ENCODE data around the gene MYO1B.

The MYO1B gene

DNA sequence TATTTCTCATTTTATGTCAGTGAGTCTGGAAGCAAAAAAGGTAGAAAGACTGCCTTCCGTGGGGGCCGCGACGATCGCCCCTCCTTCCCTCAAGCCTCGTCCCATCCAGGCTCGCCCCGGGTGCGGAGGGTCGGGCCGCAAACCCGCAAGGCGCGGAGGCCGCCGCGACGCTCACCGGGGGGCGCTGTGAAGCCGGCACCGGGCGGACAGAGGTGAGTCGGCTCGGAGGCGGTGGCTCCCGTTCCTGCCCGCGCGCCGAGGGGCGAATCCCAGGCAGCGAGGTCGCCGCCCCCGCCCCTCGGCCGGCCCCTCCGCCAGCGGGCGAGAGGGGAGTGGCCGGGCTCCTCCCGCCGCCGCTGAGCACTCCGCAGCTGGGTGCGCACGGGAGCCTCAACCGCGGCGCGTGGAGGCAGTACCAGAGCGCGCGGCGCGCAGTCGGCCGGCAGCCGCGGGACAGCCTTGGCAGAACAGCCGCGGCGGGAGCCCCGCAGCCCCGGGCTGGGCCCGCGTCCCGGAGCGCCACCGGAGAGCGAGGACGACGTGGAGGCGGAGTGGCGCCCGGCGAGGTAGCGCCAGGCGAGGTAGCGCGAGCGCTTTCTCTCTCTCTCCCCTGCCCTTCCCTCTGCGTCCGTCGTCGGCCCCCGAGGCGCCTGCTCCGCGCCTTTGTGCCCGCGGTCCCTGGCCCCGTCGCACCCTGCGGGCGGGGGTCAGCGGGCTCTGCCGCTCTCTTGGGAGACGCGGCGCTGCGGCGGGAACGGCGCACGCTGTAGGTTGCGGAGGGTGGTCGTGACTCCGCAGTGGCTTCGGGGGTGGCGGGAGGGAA lies at the start of gene MYO1B:
Gene MYO1B, plus strand, starts transcription at position 359 of the 823 bp plus-strand sequence. CDS start 31,492 bp downstream, outside the sequence.
- no peak for DNase-seq (ENCODE audit: low read depth, low spot score)
- peak within 1 kb of the TSS; percentile 87 for H3K27ac ChIP-seq

DNA sequence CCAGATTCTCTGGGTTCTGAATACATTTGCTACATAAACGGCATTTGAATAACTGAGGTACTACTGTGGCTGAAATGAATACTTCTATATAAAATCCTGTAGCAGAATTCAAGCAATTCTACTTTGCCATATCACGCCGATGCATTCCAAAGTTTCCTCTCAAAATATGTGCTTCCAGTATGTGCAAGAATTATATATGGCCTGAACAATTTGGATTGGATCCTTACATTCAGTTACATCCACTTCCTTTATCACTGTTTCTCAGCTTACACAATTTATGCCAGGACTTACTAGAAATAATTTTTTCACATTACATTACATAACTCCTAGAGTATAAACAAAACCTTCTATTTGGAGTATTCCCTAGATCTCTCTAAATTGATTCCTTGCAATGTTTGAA lies 48.1 kb upstream of the MYO1B start:
- no peak for DNase-seq (ENCODE audit: low read depth, low spot score)
- H3K27ac ChIP-seq, result no peak overlapping the region

DNA sequence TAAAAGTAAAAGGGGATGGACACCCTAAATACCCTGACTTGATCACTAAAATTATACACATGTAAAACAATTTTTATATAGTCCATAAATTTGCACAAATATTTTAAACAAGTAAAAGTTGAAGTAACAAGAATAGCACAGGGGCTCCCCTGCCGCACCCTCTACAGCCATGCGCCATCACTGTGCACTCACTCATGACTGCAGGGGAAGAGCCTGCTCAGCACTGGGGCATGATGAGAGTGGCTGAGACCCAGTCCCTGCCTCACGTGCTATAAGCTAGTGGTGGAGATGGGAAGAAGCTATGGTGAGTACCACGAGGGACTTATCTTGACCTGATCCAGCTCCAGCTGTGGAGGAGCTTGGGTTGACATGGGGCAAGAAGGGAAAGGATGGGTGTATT lies 46.9 kb upstream of the MYO1B start:
- no peak overlapping the region for H3K27ac ChIP-seq
- no peak for DNase-seq (ENCODE audit: low read depth, low spot score)

DNA sequence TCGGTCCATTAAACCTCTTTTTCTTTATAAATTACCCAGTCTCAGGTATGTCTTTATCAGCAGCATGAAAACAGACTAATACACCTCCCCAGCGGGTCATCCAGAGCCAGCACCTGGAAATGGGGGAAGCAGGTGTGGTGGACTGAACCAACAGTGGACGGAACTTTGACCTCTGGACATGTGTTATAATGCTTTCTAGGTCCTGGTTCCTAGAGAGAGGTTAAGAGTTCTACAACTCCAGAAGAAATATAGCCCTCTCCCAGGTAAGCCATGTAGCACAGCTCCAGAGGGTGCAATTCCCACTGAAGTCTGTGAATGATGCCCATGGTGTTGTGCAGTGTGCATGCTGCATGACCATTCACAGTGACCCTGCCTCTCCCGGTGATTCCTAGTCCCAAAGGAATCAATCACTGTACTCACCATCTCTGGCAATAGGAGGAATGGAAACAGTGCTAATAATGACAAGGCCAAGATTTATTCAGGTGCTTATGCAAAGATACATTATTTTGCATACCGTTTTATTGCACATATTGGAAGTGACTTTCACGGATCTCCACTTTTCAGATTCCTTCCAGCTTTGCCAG lies 45.2 kb upstream of the MYO1B start:
- DNase-seq (ENCODE audit: low read depth, low spot score), result no peak
- no peak overlapping the region for H3K27ac ChIP-seq

DNA sequence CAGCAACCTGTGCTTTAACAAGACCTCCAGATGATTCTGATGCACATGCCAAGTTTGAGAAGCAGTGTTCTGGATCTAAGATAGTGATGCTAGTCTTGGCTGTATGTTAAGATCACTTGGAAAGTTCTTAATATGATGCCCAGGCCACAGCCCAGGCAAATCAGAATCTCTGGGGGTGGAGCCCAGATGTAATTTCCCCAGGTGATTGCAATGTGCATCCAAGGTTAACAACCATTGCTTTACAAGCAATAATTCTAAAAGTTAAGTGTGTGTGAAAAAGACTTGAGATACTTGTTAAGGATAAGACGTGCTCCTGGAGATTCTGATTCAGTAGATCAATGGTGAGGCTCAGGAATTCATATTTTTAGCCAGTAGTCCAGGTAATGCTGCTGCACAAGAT lies 44.3 kb upstream of the MYO1B start:
- DNase-seq (ENCODE audit: low read depth, low spot score), result no peak
- peak overlapping the region; percentile 100 for H3K27ac ChIP-seq

DNA sequence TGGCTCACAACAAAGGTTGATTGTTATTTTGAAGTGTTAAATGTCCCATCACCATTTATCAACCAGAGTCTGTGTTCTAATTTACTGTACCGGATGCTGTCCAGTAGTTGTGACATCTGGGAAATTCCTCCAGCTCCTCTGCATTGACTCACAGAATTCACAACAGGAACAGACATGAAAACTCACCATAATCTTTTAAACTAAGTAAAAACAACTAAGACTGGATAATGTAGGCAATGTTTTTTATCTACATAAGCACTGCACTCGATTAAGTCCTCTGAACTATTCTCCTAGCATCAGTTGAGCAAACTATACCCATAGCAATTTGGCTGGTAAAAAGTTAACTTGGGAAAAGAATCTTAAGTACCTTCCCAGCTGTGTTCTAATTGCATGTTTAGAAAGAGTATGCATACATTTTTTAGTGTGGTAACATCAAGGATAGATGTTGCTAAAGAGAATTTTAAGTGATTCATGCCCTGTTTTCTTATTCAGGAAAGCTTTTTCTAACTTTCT lies 42.9 kb upstream of the MYO1B start:
- peak overlapping the region; percentile 100 for H3K27ac ChIP-seq
- peak; percentile 68 for DNase-seq (ENCODE audit: low read depth, low spot score)

DNA sequence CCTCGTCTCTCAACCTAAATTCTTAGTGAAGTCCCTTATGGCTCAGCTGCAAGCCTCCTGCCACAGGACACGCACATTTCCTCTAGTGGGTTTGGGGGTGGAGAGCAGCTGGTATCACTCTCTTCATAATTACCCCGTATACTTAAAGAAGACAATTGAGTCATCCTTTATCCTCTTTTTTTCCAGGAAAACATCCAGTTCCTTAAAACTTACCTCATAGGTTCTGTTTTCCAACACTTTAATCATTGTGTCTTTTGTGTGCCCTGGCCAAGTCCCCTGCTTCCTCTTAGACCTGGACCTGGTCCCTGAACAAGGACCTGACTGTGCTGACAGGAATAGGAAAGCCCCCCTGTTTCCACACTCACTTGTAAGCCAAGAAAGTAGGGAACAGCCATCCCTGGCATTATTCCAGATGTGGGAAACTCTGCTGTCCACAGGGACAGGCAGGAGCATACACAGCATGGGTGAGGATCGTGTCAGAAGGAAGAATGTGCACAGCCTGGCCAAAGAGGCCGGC lies 42.3 kb upstream of the MYO1B start:
- no peak for DNase-seq (ENCODE audit: low read depth, low spot score)
- peak overlapping the region; percentile 100 for H3K27ac ChIP-seq

DNA sequence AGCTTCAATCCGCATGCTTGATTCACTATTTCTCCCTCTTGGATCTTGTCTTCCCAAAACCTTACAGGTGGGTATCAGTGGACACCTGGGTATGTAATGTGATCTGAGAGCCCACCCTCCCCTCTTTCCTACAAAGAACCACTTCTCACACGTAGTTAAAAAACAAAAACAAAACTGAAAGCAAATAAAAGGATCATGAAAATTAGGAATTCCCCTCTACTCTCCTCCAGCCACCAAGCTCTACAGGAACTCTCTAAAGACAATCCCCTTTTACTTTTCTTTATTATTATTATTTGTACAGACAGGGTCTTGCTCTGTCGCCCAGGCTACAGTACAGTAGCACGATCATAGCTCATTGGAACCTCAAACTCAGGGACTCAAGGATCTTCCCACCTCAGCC lies 40.8 kb upstream of the MYO1B start:
- peak overlapping the region; percentile 100 for H3K27ac ChIP-seq
- DNase-seq (ENCODE audit: low read depth, low spot score), result no peak

DNA sequence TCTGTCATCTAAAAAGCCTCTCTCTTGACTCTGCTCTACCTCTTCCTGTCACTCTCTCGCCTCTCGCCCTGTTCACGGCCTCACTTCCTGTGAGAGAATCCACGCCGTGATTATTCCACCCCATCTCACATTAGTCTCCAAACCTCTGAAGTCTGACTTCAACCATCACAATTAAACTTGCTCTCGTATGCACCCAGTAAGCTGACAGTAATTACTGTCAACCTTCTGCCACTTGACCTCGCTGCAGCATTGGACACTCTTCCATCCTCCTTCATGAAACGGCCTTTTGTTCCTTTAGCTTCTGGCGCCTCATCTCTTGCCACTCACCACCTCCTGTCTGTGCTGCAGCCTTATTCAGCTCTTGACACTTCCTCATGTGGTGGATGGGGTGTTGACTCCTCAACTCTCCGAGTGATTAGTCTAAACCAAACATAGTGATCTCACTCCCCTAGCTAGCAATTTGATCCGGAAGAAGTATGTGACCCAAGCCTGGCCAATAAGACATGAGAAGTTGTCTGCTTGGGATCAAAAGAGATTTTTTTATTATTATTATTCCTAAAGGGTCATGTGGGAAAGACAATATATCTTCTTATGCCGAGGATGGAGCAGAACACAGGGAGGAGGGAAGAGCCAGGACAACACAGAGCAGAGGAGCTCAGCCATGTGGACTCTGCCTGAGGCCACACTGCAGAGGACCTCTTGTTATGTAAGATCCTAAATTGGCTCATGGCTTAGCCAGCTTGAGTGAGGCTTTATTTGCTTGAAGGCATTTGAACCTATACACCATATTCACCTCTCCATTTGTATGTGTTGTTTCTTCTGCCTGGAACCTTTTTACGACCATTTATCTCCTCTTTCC lies 38.4 kb upstream of the MYO1B start:
- DNase-seq (ENCODE audit: low read depth, low spot score), result no peak
- no peak overlapping the region for H3K27ac ChIP-seq

DNA sequence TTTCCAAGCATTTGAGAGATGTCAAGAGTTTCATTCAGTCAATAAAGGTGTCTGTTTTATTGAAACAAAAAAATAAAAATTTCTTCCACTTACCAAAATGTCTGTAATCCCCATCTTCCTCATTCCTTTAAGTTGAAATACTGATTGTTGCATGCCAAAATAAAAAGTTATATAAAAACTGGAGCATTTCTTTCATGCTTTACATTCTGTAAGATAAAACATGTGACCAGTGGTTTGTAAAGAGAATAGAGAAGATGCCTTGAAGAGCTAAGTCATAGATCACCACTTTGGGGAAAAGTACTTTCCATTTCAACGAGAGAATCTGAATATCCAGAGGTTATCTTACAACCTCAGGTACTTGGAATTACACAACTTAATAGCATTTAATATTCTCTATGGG lies 35.9 kb upstream of the MYO1B start:
- DNase-seq (ENCODE audit: low read depth, low spot score), result no peak
- no peak overlapping the region for H3K27ac ChIP-seq

DNA sequence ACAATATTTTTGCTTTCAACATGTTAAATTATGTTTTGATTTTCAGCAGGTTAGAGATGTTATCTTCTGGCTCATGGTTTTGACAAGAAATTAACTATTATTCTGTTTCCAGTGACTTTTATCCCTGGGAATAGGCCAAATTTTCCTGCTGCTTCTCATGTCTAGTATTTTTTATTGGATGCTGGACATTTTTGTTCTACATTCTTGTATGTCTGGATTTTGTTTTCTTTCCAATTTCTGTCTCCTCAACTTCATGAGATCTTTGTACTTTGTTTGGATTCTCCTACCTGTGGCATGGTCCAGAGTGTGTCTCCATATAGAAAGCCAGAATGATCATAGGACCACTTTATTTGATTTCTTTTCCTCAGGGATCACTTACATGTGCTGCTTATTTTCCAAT lies 33.1 kb upstream of the MYO1B start:
- DNase-seq (ENCODE audit: low read depth, low spot score), result no peak
- H3K27ac ChIP-seq, result no peak overlapping the region

DNA sequence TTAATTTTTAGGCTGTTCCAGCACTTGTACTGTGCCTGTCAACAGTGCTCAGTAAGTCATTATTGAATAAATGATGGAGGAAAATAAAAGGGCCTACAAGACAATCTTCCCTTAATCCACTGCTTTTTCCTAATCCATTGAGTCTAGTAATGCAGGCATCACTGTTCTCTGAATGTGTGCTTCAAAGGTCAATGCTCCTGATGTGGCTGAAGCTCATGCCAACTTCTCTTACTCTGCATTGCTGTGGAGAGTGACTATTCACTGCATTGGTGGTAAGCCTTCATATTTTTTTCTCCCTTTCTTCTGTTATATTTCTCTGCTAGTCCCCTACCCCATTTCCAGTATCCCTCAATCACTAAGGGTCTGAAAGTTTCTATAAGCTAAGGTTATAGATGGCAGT lies 31.9 kb upstream of the MYO1B start:
- no peak for DNase-seq (ENCODE audit: low read depth, low spot score)
- no peak overlapping the region for H3K27ac ChIP-seq

DNA sequence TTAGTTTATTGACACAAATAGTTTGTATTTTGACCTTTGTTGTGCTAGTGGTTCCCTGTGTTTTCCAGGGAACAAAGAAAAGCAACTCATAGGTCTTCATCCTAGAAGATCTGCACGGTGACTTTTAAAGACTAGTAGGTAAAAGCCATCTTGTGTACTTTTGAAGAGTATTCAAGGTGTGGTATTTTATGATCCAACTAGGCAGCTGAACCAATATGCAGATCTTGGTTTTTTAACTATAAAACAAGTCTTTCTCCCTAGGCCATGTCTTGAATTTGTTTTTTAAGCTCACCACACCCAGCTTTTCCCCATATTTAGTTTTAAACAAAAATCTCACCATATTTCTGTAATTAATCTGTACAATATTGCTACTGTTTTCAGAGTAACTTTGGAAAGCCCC lies 30.0 kb upstream of the MYO1B start:
- DNase-seq (ENCODE audit: low read depth, low spot score), result no peak

DNA sequence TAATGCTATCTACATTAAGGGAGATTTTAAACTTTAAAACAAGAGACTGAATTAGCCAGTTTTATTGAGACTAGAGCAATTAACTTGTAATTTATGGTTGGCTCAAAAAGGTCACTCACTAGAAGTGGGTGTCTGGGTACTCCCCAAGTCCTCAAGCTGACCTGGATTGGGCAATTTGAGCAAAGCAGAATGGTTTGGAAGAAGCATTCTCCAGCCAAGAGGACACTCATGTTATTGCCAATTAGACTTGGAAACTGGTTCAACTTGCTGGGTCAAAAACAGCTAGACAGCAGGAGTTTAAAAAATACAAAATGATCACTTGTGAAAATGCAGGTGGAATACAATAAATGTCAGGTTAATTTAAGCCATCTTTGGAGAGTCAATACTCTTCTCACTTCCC lies 29.5 kb upstream of the MYO1B start:
- H3K27ac ChIP-seq, result no peak overlapping the region
- DNase-seq (ENCODE audit: low read depth, low spot score), result no peak

More for the DNA sequence above, 30.0 kb upstream of the MYO1B start:
- H3K27ac ChIP-seq, result no peak overlapping the region

DNA sequence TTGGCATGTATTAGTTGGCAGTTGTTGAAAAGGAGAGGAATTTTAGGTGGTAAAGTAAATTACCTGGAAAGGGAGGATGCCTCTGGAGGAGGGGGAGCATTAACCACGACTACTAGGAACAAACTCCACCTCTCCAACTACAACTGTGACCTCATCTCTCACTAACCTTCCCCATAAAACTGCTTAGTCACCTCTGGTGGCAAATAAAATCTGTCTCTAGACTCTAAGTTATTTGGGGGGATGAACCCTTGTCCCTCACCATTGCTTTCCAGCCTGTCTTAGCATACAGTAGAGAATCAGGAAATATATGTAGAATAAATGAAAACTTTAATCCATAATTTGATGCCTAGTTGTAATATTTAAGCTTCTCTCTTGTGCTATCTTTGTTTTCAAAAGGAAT lies 27.6 kb upstream of the MYO1B start:
- DNase-seq (ENCODE audit: low read depth, low spot score), result no peak
- H3K27ac ChIP-seq, result peak overlapping the region; percentile 95

DNA sequence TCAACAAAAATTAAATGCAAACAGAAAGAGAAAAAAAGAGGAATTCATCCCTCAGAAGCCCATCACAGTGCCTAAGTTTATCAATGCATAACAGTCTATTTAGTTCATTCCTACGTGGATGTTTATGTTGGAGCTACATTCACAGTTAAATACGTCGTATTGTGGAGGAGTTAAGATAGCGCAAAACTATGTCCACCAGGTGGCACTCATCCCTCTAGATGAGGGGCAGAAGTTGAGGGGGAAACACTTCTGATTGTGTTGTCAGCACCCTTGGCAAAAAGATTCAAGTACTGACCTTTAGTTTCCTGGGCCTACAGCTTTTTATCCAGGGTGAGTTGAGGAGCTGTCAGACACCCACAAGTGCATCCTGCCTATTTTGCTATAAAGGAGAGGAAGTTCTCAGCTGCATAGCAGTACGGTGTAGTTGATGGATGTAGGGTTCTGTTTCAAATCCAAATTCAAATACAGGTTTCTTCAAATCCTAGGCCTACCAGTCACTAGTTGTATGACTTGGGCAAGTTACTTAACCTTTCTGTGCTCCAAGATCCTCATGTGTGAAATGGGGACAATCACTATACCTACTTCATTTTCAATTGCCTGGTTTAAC lies 26.8 kb upstream of the MYO1B start:
- H3K27ac ChIP-seq, result peak overlapping the region; percentile 95
- no peak for DNase-seq (ENCODE audit: low read depth, low spot score)

DNA sequence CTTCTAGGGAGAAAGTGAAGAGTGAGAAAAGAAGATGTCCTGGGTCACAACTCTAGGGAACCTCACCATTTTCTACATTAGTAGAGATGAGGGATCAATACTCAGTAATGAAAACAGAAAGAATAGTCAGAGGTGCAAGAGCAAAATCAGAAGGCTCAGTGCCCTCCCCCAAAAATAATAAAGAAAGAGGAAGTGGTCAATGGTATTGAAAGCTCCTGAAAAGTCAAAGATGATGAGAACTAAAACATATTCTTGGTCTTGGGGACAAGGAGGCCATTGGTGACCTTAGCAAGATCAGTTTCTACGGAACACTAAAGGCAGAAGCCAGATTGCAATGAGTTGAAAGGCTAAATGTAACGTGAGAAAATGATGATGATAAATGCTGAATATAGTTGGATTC lies 24.5 kb upstream of the MYO1B start:
- no peak for DNase-seq (ENCODE audit: low read depth, low spot score)
- peak overlapping the region; percentile 95 for H3K27ac ChIP-seq

DNA sequence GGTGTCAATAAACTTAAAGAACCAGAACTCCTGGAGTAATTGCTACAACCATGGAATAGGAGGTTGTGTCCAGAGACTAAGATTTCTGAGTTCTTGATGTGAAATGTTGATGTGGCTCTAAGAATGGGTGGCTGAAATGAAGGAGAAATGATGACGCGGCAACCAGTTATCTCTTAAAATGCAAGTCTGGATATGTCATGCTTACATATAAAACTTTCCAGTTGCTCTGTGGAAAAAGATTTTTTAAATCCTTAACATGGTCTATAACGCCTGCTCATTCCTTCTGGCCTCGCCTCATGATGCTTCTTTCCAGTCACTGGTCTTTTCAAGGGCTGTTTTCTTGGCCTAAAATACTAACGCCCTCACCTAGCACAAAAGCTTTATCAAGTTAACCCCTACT lies 23.5 kb upstream of the MYO1B start:
- H3K27ac ChIP-seq, result peak overlapping the region; percentile 95
- no peak for DNase-seq (ENCODE audit: low read depth, low spot score)

DNA sequence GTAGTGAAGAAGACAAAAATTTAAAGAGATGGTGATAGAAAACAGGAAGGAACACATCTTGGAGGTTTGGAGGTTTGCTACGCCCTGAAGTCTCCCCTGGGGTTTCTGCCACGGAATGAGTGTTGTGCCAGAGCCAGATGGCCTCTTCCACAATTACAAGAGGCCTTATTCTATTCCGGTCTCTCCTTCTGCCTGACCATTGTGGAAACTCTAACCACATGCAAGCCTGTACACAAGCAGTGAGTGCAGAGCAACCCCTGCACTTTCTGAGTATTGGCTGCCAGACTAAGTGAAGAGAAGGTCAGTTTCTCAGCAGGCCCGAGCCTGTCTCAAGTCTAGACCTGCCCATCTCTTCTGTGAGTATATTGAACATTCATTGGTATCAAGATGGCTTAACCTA lies 22.7 kb upstream of the MYO1B start:
- DNase-seq (ENCODE audit: low read depth, low spot score), result no peak
- peak overlapping the region; percentile 95 for H3K27ac ChIP-seq

DNA sequence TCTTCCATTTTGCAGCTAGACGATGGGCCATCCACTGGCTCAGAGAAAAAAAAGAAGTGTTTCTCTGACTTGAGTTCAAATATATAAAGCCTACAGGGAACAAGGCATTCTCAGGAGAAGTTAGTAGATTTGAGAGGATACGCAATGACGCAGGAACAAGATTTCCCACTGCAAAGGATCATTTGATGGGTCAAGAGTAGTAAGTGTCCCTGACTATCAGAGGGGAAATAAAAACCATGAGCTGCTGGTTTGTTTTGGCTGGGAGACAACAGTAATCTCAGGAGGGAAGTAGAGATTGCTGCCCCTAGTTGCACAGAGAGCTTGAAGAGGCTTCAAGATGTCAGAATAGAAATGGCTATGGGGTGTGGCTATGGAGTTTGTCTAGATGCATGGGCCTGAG lies 22.3 kb upstream of the MYO1B start:
- peak overlapping the region; percentile 95 for H3K27ac ChIP-seq
- DNase-seq (ENCODE audit: low read depth, low spot score), result no peak

Measured in epithelial cell of prostate (primary cell).